Measurements from ENCODE around the gene CCDC88B. TPM values are rescaled to one million over a fixed set of nuclear protein-coding genes. Genes with fewer than 3 reads are reported as not detected.

Gene CCDC88B
- total RNA-seq, 1 donor: 1.2 TPM

GRCh38 chr11:64333556-64333955 lies 6.4 kb upstream of the CCDC88B start:
- no peak overlapping the region for H3K4me3 ChIP-seq (ENCODE audit: low read depth, low read length)
- no peak for DNase-seq (ENCODE audit: low read depth)
- TF ChIP-seq CTCF (IDR thresholded peaks at IDR 0.05; ENCODE audit: insufficient read depth, low read length): no peak

GRCh38 chr11:64334764-64335735 lies 5.0 kb upstream of the CCDC88B start:
- TF ChIP-seq CTCF (IDR thresholded peaks at IDR 0.05; ENCODE audit: insufficient read depth, low read length): no peak
- H3K4me3 ChIP-seq (ENCODE audit: low read depth, low read length): no peak overlapping the region
- DNase-seq (ENCODE audit: low read depth): peak; percentile 94

GRCh38 chr11:64337538-64338249 lies 2.3 kb upstream of the CCDC88B start:
- peak; percentile 22 for DNase-seq (ENCODE audit: low read depth)
- H3K4me3 ChIP-seq (ENCODE audit: low read depth, low read length): no peak overlapping the region
- no peak for TF ChIP-seq CTCF (IDR thresholded peaks at IDR 0.05; ENCODE audit: insufficient read depth, low read length)

- DNase-seq (ENCODE audit: low read depth): no peak
- no peak overlapping the region for H3K4me3 ChIP-seq (ENCODE audit: low read depth, low read length)
- no peak for TF ChIP-seq CTCF (IDR thresholded peaks at IDR 0.05; ENCODE audit: insufficient read depth, low read length)
These were observed 1.3 kb upstream of the CCDC88B start for GRCh38 chr11:64338716-64339115.

GRCh38 chr11:64339286-64339685 lies 718 bp upstream of the CCDC88B start:
- no peak for DNase-seq (ENCODE audit: low read depth)
- no peak overlapping the region for H3K4me3 ChIP-seq (ENCODE audit: low read depth, low read length)
- no peak for TF ChIP-seq CTCF (IDR thresholded peaks at IDR 0.05; ENCODE audit: insufficient read depth, low read length)

GRCh38 chr11:64340671-64341335 lies 799 bp downstream of the CCDC88B start:
- no peak for TF ChIP-seq CTCF (IDR thresholded peaks at IDR 0.05; ENCODE audit: insufficient read depth, low read length)

More at GRCh38 chr11:64340671-64341335, 799 bp downstream of the CCDC88B start:
- no peak overlapping the region for H3K4me3 ChIP-seq (ENCODE audit: low read depth, low read length)
- no peak for DNase-seq (ENCODE audit: low read depth)
